Neural cell (in vitro differentiated cells): Measurements from ENCODE around the gene REPIN1. TPM values are rescaled to one million over a fixed set of nuclear protein-coding genes. Genes with fewer than 3 reads are reported as not detected.

Source experiments
- H2AFZ ChIP-seq: fragments of 200-600, 300-800 bp; sonication (generic), shearing (Covaris generic); 2 replicates; pipeline ENCODE4 v1.6.0; 2014; ENCODE audit warnings: low read depth, mild to moderate bottlenecking, antibody characterized with exemption, low read length, moderate library complexity
- H3F3A ChIP-seq: fragments of 200-600 bp; shearing (Covaris generic); 2 replicates; pipeline ENCODE4 v1.6.1; 2016; ENCODE audit warnings: mild to moderate bottlenecking, moderate library complexity, mixed read lengths, antibody characterized with exemption, low read length; ENCODE audit not compliant: insufficient read depth, poor library complexity, severe bottlenecking
- H3K27ac ChIP-seq: fragments of 200-600, 300-800 bp; sonication (generic), shearing (Covaris generic); 2 replicates; pipeline ENCODE4 v1.5.1; 2014; ENCODE audit warnings: mild to moderate bottlenecking, low read length, moderate library complexity
- H3K27me3 ChIP-seq: fragments of 300-800, 200-600 bp; sonication (generic), shearing (Covaris generic); 2 replicates; pipeline ENCODE4 v1.6.0; 2014; ENCODE audit warnings: mild to moderate bottlenecking, low read depth, low read length, moderate library complexity; ENCODE audit not compliant: insufficient read depth
- H3K36me3 ChIP-seq: fragments of 300-800, 200-600 bp; sonication (generic), shearing (Covaris generic); 2 replicates; pipeline ENCODE4 v1.5.1; 2014; ENCODE audit warnings: mild to moderate bottlenecking, antibody characterized with exemption, low read length, moderate library complexity; ENCODE audit not compliant: insufficient read depth
- H3K4me2 ChIP-seq: fragments of 300-800, 200-600 bp; sonication (generic), shearing (Covaris generic); 2 replicates; pipeline ENCODE4 v1.6.0; 2014; ENCODE audit warnings: mild to moderate bottlenecking, low read length
- H3K4me3 ChIP-seq: fragments of 300-800, 200-600 bp; sonication (generic), shearing (Covaris generic); 2 replicates; pipeline ENCODE4 v1.5.1; 2014; ENCODE audit warnings: mild to moderate bottlenecking, low read length, moderate library complexity
- H3K79me2 ChIP-seq: fragments of 200-600 bp; shearing (Covaris generic); replicated peaks from 2 replicates; pipeline ENCODE4 v1.6.0; 2014; ENCODE audit warnings: mild to moderate bottlenecking, low read length, moderate library complexity; ENCODE audit not compliant: insufficient read depth
- H3K9ac ChIP-seq: fragments of 300-800, 200-600 bp; sonication (generic), shearing (Covaris generic); 2 replicates; pipeline ENCODE4 v1.6.1; 2016; ENCODE audit warnings: mild to moderate bottlenecking, low read length, mixed read lengths
- H3K9me2 ChIP-seq: fragments of 200-600 bp; shearing (Covaris generic); 2 replicates; pipeline ENCODE4 v1.6.1; 2016; ENCODE audit warnings: mild to moderate bottlenecking, low read length, mixed read lengths; ENCODE audit not compliant: insufficient read depth
- H3K9me3 ChIP-seq: fragments of 200-600, 300-800 bp; sonication (generic), shearing (Covaris generic); 2 replicates; pipeline ENCODE4 v1.6.1; 2016; ENCODE audit warnings: mild to moderate bottlenecking, mixed run types, low read length, moderate library complexity, mixed read lengths
- H4K20me1 ChIP-seq: fragments of 200-600 bp; shearing (Covaris generic); 2 replicates; pipeline ENCODE4 v1.6.1; 2016; ENCODE audit warnings: mild to moderate bottlenecking, mixed run types; ENCODE audit not compliant: insufficient read depth
- EP300 ChIP-seq: fragments of 450-650 bp; conservative IDR thresholded peaks from 2 replicates; pipeline ENCODE4 v1.6.1; 2014; ENCODE audit warnings: antibody characterized with exemption, mild to moderate bottlenecking, moderate library complexity; ENCODE audit not compliant: poor library complexity, severe bottlenecking
- EZH2 ChIP-seq: fragments of 200-600, 300-800 bp; shearing (Covaris generic), sonication (generic); IDR thresholded peaks from 2 replicates; pipeline ENCODE4 v1.6.1; 2014; ENCODE audit warnings: antibody characterized with exemption, low read length, borderline replicate concordance, mild to moderate bottlenecking; ENCODE audit not compliant: insufficient read depth, poor library complexity, severe bottlenecking
- MXI1 ChIP-seq: fragments of 450-650 bp; conservative IDR thresholded peaks from 2 replicates; pipeline ENCODE4 v1.6.1; 2014; ENCODE audit warnings: antibody characterized with exemption, mild to moderate bottlenecking; ENCODE audit not compliant: poor library complexity, severe bottlenecking
- POLR2AphosphoS5 ChIP-seq: IDR thresholded peaks from 2 replicates; pipeline ENCODE4 v1.6.1; 2012
- RAD21 ChIP-seq: fragments of 450-650 bp; conservative IDR thresholded peaks from 2 replicates; pipeline ENCODE4 v1.6.1; 2014; ENCODE audit warnings: antibody characterized with exemption, mild to moderate bottlenecking, moderate library complexity
- SMC3 ChIP-seq: fragments of 450-650 bp; conservative IDR thresholded peaks from 2 replicates; pipeline ENCODE4 v1.6.1; 2014; ENCODE audit warnings: antibody characterized with exemption, mild to moderate bottlenecking, moderate library complexity; ENCODE audit not compliant: poor library complexity
- TAF1 ChIP-seq: IDR thresholded peaks from 2 replicates; pipeline ENCODE4 v1.6.1; 2012; ENCODE audit warnings: low read depth
- polyA plus RNA-seq: library from polyadenylated mRNA; depleted of rRNA; stranded (reverse); fragments of >200 nt; gene quantifications from 2 replicates; pipeline ENCODE4 v1.2.3, GENCODE V29; 2014
- TF ChIP-seq, protein P1 (sequence below): fragments of 450-650 bp; IDR thresholded peaks from 2 replicates; pipeline ENCODE4 v1.5.1; 2014; ENCODE audit warnings: antibody characterized with exemption, mild to moderate bottlenecking, moderate library complexity; ENCODE audit not compliant: poor library complexity, severe bottlenecking
- TF ChIP-seq, protein P2 (sequence below): IDR thresholded peaks from 2 replicates; pipeline ENCODE4 v1.6.1; 2012; ENCODE audit warnings: borderline replicate concordance

Gene REPIN1
- polyA plus RNA-seq, 1 donor from 2014 or later: 95.5 TPM

DNA sequence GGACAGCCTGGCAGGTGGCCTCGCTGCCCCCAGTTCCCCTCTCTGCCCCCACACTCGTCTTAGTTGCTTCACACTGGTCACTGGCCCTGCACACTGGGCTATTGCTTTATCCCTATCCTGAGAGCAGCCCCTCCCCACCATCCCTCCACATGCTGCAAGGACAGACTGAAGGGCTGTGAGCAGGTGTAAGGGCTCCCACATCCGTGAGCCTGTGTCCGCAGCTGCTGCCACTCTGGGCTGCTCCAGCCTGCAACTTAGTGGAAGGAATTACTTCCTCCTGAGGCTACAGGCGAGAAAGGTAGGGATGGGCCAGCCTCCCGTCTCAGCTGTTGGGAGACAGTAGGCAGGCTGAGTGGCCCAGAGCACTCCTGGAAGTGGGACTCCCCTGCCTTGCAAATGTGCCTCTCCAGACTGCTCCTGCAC is 31.0 kb upstream of the REPIN1 start:
- H3K4me3 ChIP-seq: no peak overlapping the region
- no peaks in the 10 kb centered on the region for H4K20me1 ChIP-seq
- H3K79me2 ChIP-seq: no peaks in the 10 kb centered on the region
- H2AFZ ChIP-seq: no peak overlapping the region
- H3F3A ChIP-seq: no peaks in the 10 kb centered on the region
- TF ChIP-seq EZH2: no peak
- no peak for TF ChIP-seq POLR2AphosphoS5
- TF ChIP-seq RAD21: no peak
- no peak for TF ChIP-seq SMC3
- TF ChIP-seq EP300: no peak
- TF ChIP-seq, protein P1, sequence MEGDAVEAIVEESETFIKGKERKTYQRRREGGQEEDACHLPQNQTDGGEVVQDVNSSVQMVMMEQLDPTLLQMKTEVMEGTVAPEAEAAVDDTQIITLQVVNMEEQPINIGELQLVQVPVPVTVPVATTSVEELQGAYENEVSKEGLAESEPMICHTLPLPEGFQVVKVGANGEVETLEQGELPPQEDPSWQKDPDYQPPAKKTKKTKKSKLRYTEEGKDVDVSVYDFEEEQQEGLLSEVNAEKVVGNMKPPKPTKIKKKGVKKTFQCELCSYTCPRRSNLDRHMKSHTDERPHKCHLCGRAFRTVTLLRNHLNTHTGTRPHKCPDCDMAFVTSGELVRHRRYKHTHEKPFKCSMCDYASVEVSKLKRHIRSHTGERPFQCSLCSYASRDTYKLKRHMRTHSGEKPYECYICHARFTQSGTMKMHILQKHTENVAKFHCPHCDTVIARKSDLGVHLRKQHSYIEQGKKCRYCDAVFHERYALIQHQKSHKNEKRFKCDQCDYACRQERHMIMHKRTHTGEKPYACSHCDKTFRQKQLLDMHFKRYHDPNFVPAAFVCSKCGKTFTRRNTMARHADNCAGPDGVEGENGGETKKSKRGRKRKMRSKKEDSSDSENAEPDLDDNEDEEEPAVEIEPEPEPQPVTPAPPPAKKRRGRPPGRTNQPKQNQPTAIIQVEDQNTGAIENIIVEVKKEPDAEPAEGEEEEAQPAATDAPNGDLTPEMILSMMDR: no peak
- TF ChIP-seq, protein P2, sequence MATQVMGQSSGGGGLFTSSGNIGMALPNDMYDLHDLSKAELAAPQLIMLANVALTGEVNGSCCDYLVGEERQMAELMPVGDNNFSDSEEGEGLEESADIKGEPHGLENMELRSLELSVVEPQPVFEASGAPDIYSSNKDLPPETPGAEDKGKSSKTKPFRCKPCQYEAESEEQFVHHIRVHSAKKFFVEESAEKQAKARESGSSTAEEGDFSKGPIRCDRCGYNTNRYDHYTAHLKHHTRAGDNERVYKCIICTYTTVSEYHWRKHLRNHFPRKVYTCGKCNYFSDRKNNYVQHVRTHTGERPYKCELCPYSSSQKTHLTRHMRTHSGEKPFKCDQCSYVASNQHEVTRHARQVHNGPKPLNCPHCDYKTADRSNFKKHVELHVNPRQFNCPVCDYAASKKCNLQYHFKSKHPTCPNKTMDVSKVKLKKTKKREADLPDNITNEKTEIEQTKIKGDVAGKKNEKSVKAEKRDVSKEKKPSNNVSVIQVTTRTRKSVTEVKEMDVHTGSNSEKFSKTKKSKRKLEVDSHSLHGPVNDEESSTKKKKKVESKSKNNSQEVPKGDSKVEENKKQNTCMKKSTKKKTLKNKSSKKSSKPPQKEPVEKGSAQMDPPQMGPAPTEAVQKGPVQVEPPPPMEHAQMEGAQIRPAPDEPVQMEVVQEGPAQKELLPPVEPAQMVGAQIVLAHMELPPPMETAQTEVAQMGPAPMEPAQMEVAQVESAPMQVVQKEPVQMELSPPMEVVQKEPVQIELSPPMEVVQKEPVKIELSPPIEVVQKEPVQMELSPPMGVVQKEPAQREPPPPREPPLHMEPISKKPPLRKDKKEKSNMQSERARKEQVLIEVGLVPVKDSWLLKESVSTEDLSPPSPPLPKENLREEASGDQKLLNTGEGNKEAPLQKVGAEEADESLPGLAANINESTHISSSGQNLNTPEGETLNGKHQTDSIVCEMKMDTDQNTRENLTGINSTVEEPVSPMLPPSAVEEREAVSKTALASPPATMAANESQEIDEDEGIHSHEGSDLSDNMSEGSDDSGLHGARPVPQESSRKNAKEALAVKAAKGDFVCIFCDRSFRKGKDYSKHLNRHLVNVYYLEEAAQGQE: no peak
- no peak for TF ChIP-seq MXI1
- H3K27ac ChIP-seq: no peak overlapping the region
- H3K4me2 ChIP-seq: no peak overlapping the region
- no peaks in the 10 kb centered on the region for H3K36me3 ChIP-seq
- no peaks in the 10 kb centered on the region for H3K9me3 ChIP-seq
- peaks cover 37% of the 10 kb centered on the region for H3K27me3 ChIP-seq
- no peak overlapping the region for H3K9ac ChIP-seq
- no peaks in the 10 kb centered on the region for H3K9me2 ChIP-seq

DNA sequence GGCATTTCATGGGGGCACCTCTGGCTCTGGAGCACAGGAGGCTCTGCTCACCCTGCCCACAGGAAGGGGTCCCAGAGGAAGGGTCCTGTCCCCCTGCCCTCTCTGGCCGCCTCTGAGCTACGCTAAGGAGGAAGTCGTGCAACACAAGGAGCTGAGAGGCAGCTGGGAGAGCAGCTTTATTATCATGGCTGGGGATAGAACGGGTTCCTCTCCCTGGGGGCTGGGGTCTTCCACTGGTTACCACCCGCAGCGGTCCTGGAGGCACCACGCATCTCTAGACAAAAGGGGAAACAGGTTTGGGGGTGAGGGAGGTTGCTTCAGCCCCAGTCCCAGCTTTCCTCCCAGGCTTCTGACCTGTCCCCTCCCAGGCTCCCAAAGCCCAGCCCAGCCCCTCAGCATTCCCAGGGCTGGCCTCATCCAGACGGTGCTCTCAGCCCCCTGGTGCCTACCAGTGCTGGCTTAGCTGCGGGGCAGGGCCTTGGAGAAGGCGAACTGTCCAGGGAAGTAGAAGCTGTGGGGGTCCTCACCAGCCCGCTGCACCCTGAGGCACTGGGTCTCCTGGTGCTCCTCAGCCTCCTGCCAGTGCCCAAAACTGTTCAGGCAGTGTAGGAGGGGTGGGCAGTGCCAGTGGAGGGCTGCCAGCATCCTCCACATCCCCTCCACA is 30.3 kb upstream of the REPIN1 start:
- no peak for TF ChIP-seq MXI1
- no peak for TF ChIP-seq TAF1
- no peak for TF ChIP-seq EZH2
- no peaks in the 10 kb centered on the region for H3K9me2 ChIP-seq
- H3F3A ChIP-seq: no peaks in the 10 kb centered on the region
- no peak overlapping the region for H3K4me3 ChIP-seq
- no peak overlapping the region for H3K9ac ChIP-seq
- peaks cover 39% of the 10 kb centered on the region for H3K27me3 ChIP-seq
- H3K36me3 ChIP-seq: no peaks in the 10 kb centered on the region
- H3K4me2 ChIP-seq: no peak overlapping the region
- no peak overlapping the region for H3K27ac ChIP-seq
- no peaks in the 10 kb centered on the region for H3K9me3 ChIP-seq
- no peak overlapping the region for H2AFZ ChIP-seq
- H4K20me1 ChIP-seq: no peaks in the 10 kb centered on the region
- H3K79me2 ChIP-seq: no peaks in the 10 kb centered on the region
